GM18909 (cell line): ENCODE measurements around the gene ARHGEF11.

Source experiments
- ATAC-seq: cut with Tn5 transposase; IDR thresholded peaks from one replicate; pipeline ENCODE4 v1.9.1; 2021; ENCODE audit warnings: mild to moderate bottlenecking; ENCODE audit not compliant: unreplicated experiment, poor library complexity

Gene ARHGEF11

DNA sequence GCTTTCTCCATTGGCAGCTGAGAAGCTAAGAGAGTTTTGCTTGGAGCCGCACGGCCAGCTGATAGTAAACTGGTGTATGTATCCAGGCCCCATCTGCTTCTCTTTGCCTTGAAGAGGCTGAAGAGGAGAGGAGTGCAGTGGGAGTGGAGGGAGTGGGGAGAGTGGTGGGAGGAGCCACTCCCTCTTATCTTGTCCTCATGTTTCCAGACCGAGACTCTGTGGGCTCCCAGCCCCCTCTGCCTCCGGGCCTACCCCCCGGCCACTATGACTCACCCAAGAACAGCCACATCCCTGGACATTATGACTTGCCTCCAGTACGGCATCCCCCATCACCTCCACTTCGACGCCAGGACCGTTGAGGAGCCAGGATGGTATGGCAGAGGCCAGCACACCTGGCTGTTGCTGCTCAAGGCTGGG lies 131.1 kb downstream of the ARHGEF11 start:
- no peak for ATAC-seq

DNA sequence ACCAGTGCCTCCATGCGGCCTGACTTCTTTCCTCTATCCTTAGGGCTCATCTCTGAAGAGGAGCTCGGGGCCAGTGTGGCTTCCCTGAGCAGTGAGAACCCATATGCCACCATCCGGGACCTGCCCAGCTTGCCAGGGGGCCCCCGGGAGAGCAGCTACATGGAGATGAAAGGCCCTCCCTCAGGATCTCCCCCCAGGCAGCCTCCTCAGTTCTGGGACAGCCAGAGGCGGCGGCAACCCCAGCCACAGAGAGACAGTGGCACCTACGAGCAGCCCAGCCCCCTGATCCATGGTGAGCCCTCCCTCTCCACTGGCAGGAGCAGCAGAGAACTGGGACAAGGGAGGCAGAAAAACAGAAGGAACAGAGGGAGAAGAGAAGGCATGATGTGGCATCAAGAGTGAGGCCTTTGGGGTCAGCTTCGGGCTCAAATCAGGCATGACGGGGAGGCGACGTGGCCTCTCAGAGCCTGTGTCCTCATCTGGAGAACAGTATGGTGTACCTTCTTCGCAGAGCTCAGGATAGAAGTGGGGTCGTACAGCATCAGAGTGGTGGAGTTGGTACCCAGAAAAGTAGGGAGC lies 131.6 kb downstream of the ARHGEF11 start:
- ATAC-seq: no peak

DNA sequence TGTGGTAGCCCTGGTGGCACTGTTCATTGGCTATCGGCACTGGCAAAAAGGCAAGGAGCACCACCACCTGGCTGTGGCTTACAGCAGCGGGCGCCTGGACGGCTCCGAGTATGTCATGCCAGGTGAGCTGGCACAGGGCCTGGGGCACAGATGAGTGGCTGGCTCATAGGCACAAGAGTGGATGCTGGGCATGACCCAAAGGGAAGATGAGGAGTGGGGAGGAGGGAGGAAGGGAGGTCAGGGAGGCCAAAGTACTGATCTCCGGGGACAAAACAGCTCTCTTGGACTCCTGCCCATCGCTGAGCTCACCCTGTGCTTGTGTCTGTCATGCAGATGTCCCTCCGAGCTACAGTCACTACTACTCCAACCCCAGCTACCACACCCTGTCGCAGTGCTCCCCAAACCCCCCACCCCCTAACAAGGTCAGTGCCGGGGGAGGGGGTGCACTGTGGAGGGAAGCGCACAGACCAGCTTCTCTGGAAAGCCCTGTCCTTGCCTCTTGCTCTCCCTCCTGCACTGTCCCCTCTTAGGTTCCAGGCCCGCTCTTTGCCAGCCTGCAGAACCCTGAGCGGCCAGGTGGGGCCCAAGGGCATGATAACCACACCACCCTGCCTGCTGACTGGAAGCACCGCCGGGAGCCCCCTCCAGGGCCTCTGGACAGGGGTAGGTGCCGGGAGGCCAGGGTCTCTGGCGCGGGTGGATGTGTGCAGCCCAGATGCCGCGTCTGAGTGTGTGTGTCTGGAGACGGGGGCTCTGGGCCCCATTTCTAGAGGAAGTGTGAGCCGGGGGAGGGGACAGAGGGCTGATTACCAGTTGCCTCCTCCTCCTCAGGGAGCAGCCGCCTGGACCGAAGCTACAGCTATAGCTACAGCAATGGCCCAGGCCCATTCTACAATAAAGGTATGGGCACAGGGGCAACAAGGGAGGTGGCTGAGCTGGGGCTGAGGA lies 132.4 kb downstream of the ARHGEF11 start:
- no peak for ATAC-seq

DNA sequence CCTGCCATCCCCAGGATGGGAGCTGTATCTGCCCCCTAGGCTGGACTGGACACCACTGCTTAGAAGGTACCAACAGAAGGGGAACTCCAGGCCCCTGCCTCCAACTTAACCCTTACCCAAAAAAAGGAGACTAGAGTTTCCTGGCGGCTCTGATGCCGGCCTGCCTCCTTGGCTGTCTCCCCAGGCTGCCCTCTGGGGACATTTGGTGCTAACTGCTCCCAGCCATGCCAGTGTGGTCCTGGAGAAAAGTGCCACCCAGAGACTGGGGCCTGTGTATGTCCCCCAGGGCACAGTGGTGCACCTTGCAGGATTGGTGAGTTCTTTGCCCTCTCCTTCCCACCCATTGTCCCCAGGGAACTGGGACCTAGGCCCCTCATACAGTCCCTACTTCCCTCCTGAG lies 133.2 kb downstream of the ARHGEF11 start:
- no peak for ATAC-seq

DNA sequence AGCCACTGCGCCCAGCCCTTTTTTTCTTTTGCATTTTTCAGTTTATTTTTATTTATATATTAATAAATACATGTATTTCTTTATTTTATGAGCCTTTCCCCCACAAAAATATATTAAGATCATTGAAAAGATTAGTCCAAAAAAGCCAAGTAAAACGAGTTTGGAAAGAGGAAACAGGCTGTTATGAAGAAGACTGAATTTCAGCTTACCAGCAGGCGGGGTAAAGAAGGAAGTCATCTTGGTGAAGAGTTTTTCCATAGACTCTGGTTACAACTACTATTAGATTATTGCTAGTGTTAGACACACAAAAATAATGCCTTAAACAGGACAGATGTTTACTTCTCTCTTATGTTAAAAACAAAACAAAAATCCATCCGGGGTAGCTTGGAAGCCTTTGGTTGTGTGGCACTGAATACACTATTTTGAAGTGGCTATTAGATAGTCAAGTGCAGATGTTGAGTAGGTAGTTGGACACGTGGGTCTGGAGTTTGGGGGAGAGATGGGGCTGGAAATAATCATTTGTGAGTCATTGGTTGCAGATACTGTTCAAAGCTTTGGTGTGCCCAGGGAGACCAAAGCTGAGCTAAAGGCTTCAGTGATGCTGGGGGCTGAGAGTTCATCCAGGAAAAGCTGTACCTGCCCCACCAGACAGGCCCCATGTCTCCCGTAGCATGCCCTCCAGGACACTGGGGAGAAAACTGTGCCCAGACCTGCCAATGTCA lies 133.8 kb downstream of the ARHGEF11 start:
- no peak for ATAC-seq

DNA sequence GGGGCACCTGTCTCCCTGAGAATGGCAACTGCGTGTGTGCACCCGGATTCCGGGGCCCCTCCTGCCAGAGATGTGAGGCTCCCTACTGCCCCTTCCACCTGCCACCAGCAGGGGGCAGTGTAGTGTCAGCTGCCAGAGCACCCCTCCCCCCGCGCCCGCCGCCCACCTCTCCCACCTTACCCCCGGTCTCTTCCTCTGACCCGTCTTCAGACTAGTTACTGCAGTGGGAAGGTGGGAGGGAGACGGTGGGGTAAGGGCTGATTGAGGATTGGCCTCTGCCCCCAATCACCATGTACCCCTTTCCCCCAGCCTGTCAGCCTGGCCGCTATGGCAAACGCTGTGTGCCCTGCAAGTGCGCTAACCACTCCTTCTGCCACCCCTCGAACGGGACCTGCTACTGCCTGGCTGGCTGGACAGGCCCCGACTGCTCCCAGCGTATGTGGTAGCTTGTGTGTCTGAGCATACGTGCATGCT lies 135.2 kb downstream of the ARHGEF11 start:
- no peak for ATAC-seq

DNA sequence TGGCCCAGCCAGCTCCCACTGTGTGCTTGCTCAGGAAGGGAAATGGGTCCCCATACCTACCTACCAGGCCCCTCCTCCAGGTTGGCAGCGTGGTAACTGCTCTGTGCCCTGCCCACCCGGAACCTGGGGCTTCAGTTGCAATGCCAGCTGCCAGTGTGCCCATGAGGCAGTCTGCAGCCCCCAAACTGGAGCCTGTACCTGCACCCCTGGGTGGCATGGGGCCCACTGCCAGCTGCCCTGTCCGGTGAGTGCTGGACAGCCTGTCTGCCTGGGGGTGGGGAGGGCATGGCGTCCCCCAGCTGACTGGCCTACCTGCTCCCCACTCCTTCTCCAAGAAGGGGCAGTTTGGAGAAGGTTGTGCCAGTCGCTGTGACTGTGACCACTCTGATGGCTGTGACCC lies 135.9 kb downstream of the ARHGEF11 start:
- no peak for ATAC-seq

DNA sequence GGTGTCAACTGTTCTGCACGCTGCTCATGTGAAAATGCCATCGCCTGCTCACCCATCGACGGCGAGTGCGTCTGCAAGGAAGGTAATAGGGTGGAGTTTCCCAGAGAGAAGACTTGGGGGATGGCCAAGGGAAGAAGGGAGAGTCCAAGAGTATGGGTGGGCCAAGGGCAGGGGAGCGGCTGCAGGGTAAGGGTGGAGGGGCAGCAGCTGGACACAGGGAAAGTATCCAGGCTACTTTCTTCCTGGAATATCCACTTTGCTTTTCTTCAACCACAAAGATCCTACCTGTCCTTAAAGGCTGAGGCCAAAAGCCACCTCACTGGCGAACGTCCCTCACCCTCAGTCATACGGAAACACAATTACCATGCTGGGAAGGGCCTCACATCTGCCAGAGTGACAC lies 136.6 kb downstream of the ARHGEF11 start:
- ATAC-seq: no peak

DNA sequence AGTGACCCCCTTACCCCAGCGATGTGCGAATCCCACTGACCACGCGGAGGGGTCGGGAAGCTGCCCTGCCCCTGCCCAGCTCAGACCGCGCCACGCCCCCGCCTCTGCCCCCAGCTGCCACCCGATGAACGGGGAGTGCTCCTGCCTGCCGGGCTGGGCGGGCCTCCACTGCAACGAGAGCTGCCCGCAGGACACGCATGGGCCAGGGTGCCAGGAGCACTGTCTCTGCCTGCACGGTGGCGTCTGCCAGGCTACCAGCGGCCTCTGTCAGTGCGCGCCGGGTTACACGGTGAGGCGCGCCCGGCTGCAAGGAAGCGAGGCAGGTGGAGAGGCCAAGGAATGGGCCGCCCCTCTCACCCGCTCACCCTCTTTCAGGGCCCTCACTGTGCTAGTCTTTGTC lies 137.0 kb downstream of the ARHGEF11 start:
- ATAC-seq: no peak

DNA sequence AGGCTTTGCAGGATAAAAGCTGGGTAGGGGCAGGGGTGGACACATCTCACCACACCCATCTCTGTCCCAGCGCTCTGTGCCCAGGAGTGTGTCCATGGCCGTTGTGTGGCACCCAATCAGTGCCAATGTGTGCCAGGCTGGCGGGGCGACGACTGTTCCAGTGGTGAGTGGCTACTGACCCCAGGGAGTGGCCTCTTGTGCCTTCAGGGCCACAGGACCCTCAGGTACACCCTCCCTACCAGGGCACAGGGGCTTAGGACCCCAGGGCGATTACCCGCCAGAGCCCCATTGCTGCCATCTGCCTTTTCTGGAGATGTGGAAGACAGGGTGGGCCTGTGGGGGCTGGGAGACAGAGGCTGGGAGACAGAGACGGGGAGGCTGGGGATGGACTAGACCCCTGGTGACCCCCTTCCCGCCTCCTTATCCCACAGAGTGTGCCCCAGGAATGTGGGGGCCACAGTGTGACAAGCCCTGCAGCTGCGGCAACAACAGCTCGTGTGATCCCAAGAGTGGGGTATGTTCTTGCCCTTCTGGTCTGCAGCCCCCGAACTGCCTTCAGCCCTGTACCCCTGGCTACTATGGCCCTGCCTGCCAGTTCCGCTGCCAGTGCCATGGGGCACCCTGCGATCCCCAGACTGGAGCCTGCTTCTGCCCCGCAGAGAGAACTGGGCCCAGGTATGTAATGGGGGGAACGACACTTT lies 139.2 kb downstream of the ARHGEF11 start:
- ATAC-seq: no peak

DNA sequence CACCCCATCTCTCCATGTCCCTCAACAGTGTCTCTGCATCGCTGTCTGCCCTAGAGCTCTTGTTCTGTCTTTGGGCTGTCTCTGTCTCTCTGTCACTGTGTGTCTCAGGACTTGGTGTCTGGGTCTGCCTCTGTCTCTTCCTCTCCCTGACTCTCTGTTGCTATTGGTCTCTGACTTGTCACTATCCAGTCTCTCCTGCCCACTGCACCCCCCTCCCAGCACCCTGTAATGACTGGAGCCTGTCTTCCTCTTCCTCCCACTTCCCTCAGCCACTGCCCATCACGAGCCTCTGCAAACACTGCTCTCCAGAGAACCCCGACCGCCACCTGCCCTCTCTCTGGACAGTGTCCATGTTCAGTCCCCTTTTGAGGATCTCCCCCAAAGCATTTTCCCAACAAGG lies 139.9 kb downstream of the ARHGEF11 start:
- no peak for ATAC-seq

DNA sequence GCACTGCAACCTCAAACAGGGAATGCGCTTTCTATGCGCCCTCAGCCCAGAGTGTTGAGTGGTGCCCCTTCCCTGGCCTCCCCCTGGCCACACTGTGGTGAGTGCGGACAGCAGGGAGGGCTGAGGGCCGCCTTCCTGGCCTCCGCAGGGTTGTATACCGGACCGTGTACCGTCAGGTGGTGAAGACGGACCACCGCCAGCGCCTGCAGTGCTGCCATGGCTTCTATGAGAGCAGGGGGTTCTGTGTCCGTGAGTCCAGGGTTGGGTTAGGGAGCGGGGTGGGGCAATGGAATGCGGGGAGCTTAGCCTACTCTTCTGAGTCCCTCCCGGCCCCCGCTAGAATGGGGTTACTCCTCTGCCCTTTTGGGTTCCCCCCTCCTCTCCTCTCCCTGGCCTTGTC lies 140.4 kb downstream of the ARHGEF11 start:
- ATAC-seq: no peak

DNA sequence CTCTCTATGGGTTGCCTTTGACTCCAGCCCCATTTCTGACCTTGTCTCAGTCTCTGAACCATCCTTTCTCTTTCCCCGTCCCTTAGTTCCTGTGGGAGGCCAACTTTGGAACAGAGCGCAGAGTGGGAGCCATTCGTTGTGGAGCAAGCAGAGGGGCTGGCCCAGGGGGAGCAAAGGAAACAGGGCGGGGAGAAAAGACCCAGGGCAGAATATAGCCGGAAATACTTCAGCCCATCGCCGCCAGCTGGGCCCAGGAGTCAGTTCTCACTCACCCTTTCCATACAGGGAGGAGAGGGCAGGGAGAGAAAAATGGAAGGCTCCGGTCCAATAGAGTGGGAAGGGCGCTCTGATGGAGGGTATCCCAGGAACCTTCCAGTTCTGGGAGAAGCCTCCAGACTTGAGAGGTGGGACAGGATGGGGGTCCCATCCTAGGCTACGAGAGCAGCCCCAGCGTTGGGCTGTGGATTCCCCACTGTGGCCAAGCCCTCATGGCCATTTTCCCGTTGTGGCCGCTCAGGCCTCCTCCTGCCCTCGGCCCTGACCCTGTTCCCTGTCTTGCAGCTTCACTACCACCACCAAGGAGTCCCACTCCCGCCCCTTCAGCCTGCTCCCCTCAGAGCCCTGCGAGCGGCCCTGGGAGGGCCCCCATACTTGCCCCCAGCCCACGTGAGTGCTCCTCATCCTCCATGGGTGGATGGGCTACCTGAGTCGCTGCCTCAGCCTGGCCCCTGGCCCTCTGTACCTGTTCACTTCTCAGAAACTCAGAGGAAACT lies 141.2 kb downstream of the ARHGEF11 start:
- ATAC-seq: no peak

DNA sequence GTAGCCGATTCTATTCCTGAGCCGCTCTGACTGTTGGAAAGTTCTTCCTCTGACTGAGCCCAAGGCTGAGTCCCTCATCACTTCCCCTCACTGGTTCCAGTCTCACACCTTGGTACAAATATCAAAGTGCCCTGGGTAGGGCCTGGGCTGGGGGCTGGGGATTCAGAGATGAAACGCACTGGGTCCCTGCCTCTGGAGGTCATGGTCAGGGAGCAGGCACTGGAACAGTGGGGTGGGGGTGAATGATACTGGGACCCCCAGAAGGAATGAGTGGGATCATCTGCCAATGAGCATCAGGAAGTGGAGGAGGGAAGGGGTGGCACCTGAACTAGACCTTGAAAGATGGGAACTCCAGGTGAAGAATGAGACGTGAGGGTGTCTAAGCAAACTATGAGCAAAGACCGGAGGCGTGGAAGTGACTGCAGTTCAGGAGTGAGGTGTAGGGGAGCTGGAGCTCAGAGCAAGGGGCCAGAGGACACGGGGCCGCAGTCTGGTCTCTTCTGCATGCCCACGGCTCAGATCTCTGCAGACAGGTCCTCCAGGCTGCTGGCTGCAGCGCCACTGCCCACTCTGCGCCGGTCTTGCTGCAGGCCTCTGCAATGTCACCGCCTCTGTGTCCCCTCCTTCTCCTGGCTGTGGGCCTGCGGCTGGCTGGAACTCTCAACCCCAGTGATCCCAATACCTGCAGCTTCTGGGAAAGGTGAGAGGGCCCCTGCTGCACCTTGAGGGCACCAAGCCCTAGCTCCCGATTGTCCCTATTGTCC lies 142.0 kb downstream of the ARHGEF11 start:
- ATAC-seq: no peak

DNA sequence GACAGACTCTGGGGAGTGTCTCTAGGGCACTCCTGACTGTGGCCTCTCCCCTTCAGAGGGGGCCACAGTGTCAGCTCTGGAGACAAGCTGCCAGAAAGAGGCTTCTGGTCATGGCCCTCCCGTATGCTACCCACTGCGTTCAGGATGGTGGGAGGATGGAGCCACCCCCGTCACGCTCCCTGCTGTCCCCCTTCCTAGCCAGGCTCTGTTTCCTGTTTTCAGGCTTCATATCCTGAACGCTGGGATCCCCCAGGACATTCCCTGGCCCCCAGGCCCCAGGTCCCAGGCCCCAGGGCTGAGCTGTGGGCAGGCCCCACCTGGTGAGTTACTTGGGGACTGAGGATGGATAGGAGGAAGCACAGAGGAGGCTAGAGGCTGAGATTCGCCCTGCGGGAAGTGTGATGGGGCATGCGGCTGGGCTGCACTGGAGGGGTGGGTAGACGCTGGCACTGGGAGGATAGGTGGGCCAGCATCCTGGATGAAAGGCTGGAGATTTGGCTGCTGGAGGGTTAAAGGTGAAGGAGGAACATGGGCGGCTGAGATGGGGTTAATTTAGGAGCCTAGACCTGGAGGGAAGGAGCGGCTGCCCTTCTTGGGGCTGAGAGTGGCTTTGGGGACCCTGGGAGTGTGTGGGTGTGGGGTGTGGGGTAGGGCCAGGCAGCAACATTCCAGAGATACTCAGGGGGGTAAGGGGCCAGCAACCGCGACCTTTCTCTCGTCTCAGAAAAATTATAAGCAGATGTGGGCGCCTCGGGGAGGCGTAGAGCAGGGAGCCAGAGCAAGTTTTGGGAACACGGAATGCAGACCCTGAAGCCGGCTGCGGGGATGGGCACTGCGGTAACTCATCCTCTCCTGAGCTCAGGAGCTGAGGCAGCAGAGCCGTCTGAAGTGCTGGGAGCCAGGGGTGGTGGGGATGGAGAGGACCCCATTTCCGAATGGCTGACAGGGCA lies 143.3 kb downstream of the ARHGEF11 start:
- ATAC-seq: no peak

DNA sequence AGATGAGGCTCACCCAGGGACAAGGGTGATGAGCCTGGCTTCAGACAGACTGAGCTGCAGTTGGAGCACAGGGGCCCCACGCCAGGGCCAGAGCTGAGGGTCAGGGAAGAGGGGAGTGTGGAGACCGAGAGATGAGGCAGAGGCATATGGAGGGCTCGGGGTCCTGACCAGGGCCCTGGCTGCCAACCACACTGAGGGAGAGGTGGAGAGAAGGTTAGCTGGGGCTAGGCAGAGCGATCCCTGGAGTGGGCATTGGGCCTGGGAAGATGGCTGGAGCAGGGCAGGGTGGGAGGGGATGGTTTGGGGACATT lies 144.0 kb downstream of the ARHGEF11 start:
- no peak for ATAC-seq

DNA sequence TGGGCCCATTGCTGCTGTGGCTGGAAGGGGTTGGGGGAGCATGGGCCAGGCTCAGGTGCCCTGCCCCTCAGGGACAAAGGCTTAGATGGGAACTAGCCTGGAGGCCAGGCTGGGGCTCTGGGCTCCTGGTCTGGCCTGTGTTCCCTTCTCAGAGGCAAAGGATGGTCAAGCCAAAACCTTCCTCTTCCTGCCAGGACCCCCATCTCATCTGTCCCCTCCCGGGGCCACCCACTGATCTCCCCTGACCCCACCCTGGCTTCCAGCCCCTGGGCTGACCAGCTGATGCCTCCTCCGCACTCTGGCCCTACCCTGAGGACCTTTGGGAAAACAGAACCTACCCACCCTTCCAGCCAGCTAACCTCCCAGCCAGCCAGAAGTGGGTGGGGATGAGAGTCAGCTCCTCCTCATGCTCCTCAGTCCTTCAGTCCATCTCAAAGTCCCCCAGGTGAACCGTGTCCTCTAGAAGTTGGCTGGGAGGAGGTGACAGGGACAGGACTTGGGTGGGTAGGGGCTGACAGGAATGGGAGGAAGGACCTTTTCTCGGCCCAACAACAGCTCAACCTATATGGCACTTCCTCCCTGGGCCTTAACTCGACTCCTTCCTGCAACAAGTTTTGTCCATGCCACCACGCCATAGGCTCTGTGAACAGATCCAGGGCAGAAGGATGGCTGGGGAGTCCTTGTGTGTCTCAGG lies 144.5 kb downstream of the ARHGEF11 start:
- ATAC-seq: no peak
